Measurements from ENCODE around the gene ATP1A2.

Gene ATP1A2

GRCh38 chr1:160151303-160151702 is 35.7 kb downstream of the ATP1A2 start, which contains the start of gene ATP1A4:
Gene ATP1A4, plus strand, starts transcription at chr1:160151603. Its CDS starts 438 bp downstream, at chr1:160152041.
- no peak for DNase-seq

DNA sequence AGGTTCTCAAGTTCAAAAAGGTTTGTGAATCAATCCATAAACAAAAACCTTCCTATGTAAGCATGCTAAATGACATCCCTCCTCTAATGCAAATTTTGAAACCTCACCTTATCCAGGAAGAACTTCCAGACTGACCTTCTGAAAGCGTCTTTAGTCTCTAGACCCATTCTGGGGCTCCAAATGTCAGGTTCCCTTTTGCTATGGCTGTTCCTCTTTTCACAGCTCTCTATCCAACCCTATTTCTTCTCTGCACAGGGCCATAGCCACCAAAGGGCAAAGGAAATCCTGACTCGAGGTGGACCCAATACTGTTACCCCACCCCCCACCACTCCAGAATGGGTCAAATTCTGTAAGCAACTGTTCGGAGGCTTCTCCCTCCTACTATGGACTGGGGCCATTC is 39.2 kb downstream of the ATP1A2 start:
- peak; percentile 37 to 57 (median 49) for DNase-seq

DNA sequence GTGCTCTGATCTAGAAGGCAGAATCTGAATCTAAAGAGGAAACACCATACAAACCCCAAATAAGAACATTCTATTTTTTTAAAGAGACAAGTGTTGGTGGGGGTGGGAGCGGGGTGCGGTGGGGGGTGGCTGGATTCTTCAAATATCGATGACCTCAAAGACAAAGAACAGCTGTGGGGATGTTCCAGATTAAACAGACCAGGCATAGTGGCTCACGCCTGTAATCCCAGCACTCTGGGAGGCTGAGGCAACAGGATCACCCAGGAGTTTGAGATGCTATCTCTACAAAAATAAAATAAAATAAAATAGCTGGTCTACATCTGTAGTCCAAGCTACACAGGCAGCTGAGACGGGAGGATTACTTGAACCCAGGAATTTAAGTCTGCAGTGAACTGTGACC is 40.8 kb downstream of the ATP1A2 start:
- no peak for DNase-seq

- DNase-seq = no peak
Observed at GRCh38 chr1:160157174-160157573, 41.6 kb downstream of the ATP1A2 start.

DNA sequence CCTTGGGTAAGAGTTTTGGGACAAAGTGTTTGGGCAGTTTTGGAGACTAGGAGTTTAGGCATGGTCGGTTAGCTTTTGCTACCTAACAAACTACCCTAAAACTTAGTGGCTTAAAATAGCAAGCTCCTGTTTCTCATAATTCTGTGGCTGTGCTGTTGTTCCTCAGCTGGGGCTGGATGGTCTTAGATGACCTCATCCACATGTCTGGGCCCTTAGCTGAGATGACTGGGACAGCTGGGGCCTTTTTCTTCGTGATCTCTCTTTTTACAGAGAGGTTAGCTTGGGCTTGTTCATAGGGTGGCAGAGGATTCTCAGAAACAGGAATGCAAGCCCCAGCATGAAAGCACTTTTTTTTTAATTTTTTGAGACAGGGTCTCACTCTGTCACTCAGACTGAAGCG is 42.5 kb downstream of the ATP1A2 start:
- DNase-seq = no peak

DNA sequence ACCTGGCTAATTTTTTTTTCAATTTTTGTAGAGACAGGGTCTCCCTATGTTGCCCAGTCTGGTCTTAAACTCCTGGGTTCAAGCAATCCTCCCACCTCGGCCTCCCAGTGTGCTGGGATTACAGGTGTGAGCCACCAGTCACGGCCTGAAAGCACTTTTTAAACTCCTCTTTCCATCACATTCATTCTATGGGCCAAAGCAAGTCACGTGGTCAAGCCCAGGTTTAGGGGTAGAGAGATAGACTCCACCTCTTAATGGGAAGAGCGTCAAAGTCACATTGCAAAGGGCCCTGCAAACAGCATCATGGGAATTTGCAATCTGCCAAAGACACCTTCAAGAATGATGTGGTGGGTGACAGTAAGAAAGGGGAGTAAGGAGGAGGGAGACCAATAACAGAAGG is 43.0 kb downstream of the ATP1A2 start:
- DNase-seq = no peak

GRCh38 chr1:160159846-160160245 is 44.3 kb downstream of the ATP1A2 start:
- no peak for DNase-seq

GRCh38 chr1:160161965-160162705 is 46.6 kb downstream of the ATP1A2 start:
- peak in 2 of 3 donors; percentile 23 to 39 for DNase-seq

DNA sequence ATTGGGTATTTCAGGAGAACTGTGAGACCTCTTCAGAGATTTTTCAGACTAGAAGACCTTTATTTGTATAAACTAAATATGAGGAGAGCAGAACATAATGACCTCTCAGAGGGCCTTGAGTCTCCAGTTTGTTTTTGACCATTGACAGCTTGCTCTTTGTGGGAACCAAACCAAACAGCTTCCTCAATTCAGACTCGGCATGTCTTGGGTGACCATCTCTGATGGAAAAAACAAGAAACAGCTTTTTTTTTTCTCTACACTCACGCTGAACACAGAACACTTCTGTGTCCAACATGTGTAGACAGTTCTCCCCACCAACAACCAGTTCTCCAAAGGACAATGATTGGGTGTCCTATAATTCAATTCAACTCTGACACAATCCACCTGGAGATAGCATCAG is 47.4 kb downstream of the ATP1A2 start:
- DNase-seq = peak; percentile 39 to 59 (median 55)

GRCh38 chr1:160163615-160164014 is 48.1 kb downstream of the ATP1A2 start:
- peak in 2 of 3 donors; percentile 28 to 63 for DNase-seq

GRCh38 chr1:160164121-160164520 is 48.6 kb downstream of the ATP1A2 start:
- no peak for DNase-seq

DNA sequence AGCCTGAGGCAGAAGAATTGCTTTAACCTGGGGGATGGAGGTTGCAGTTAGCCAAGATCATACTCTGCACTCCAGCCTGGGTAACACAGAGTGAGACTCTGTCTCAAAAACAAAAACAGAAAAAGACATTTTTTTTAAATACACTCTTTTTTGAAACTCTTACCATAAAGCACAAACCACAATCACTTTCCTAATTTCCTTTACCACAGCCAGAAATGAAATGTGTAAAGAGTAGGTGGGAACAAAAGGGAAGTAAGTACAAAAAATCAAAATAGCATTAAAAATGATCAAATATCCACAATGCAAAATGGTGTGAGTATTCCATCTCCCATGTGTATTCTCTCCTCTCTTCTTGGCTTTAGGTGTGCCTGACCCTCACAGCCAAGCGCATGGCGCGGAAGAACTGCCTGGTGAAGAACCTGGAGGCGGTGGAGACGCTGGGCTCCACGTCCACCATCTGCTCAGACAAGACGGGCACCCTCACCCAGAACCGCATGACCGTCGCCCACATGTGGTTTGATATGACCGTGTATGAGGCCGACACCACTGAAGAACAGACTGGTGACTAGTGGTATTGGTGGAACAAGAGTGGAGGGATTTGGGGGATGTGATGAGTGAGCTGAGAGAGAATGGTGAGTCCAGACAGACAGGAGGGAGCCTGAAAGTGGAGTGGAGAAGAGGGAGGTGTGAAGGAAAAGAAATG is 50.8 kb downstream of the ATP1A2 start:
- DNase-seq = peak; percentile 31 to 78 (median 34)

DNA sequence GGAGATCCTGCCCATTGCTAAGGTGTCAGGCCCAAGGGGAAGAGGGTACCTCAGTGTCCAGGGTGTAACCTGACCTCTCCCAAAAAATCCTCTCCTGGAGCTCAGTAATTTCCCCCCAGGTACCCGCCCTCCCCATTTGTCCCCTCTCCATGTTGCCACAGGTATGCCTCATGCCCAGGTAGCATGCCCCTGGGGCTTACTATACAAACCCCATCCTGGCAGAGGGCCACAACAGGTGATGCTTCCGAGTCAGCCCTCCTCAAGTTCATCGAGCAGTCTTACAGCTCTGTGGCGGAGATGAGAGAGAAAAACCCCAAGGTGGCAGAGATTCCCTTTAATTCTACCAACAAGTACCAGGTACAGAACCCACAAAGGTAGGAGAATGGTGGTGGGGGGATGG is 51.5 kb downstream of the ATP1A2 start:
- DNase-seq = no peak

DNA sequence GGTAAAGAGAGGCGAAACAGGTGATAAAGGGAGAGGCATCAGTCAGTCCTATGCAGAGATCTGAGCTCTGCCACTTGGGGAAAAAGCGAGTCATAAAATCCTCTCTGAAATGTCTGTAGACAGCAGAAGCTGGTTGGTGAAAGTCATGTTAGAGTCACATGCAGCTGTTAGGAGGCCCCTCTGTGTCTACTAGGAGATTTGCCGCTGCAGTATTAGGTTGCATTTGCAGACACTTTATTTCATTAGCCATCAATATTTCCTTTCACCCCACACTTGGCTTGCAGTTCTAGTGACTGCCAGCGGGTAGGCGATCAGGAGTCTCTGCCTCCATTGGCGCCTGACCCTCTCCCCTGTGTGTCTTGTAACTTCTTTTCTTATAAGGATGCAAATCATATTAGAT is 52.0 kb downstream of the ATP1A2 start:
- peak in 2 of 3 donors; percentile 11 to 39 for DNase-seq

DNA sequence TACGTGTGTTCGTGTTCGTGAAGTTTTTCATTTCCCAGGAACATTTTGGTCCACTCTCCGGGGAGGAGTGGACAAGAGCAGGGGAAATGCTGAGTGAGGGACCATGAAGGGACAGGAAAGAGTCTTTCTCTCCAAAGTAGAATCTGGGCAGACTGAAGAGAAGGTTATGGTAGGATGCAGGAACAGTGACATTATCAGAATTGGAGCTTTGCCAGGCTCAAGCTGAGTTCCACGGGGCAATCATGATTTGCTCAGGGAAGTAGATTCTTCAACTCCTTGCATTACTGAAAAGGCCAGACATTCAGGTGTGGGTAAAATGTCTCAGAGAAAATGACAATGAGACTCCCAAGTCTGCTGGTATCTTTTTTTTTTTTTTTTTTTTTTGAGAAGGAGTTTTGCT is 52.5 kb downstream of the ATP1A2 start:
- peak in 1 of 3 donors; percentile 21 for DNase-seq

- no peak for DNase-seq
Observed at GRCh38 chr1:160168609-160169369, 53.2 kb downstream of the ATP1A2 start.

DNA sequence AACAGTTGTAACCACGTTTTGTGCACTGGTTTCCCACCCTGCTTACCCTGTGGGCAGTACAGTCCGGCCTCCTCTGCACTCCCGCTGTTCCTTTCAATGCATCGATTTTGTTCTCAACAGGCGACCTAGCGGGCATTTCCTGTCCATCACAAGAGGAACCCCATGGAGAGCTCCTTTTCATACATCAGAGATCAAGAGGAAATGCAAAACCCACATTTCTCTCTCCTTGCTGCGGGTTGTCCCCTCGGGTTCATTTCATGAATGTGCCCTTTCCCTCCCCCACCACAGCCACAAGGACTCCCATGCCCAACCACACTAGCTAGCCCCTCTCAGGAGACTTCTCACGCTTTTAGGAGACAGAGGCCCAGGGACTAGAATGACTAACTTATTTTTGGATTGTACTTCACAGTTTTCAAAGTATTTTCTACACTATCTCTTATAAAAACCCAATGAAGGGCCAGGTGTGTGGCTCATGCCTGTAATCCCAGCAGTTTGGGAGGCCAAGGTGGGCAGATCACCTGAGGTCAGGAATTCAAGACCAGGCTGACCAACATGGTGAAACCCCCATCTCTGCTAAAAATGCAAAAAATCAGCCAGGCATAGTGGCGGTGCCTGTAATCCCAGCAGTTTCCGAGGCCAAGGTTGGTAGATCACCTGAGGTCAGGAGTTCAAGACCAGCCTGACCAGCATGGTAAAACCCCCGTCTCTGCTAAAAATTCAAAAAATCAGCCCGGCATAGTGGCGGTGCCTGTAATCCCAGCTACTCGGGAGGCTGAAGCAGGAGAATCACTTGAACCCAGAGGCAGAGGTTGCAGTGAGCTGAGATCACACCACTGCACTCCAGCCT is 54.2 kb downstream of the ATP1A2 start:
- DNase-seq = peak; percentile 39 to 49 (median 40)

- DNase-seq = no peak
Observed at GRCh38 chr1:160171354-160171753, 55.8 kb downstream of the ATP1A2 start.

DNA sequence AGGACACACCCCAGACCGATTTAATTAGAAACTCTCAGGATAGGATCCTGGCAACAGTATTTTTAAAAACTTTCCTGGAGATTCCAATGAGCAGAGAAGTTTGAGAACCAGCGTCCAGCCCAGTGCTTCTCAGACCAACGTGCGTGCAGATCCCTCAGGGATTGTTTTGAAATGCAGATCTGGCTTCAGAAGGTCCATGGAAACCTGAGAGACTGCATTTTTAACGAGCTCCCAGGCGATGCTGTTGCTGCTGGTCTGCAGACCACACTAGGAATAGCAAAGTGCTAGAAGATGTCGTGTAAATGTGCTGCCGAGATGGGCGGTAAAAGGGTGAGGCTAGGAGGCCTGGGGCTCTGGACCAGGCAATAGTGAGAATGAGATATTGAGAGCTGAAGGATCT is 56.4 kb downstream of the ATP1A2 start:
- no peak for DNase-seq

DNA sequence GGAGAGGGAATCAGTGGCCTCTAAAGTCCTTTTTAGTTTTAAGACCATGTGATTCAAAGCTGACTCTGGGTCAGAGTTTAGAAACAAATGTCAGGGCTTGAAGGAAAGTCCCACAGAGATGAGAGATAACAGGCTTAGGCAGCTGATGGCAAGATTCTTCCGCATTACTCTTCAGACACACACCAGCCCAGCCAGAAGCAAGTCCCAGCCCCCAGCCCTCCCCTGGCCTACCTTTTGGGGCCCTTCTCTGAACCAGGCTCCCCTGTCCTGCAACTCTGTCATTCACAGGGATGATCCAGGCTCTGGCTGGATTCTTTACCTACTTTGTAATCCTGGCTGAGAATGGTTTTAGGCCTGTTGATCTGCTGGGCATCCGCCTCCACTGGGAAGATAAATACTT is 61.7 kb downstream of the ATP1A2 start:
- peak in 2 of 3 donors; percentile 15 to 30 for DNase-seq

DNA sequence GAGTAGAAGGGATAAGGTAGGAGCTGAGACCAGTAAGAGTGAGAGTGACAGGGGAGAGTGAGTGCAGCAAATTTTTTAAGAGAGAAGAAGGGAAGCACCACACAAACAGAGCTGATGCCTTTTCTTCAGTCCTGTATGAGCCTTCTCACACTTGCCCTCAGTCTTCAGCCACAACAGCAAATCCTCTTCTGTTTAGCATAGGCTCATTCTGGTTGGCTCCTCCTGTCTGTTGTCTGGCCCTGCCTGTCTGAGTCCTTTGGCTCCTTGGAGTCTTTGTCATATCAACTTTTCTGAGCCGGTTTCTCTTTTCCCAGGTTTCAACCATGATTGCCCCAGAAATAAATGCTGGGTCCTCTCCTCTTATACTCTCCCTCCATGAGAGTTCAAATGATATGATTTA is 62.1 kb downstream of the ATP1A2 start:
- DNase-seq = no peak

DNA sequence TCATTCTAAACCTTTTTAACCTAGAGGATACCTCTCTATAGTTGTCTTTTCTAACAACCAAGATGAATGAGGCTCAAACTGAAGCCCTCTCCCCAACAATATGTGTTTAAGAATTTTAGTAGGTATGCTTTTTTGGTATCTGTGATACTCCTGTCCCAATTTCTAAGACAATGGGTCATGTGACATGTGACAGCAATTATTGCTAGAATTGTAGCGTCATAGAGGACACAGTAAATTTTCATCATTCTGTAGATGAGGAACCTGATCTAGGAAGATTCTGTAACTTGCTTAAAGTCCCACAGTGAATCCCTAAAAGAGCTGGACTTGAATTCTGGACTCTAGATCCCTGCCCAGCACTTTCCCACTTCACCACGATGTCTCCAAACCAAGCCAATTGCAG is 63.2 kb downstream of the ATP1A2 start:
- no peak for DNase-seq

DNA sequence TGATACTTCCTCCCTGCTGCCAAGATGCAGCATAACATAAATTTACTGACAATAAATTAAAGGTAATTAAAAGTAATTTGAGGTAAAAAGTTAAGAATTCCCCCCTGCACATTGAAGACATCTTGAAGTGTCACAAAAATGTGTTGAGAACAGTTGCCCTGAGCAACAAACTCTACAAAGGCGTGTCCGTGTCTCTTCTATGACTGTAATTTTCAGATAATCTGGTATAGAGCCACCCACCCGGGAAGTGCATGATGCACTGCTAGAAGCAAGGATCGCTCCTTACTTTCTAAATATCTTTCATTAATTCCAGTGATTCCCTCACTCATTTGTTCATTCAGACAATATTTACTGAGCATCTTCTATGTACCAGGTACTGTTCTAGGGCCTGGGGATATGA is 63.8 kb downstream of the ATP1A2 start:
- no peak for DNase-seq
